BJ (cell line): ENCODE results near the gene TOM1L2. TPM values are rescaled to one million over a fixed set of nuclear protein-coding genes. Genes with fewer than 3 reads are reported as not detected.
"Not testable (repeated sequence)": the region's sequence is repeated elsewhere in the genome, so short reads cannot be mapped to it uniquely, and the experiment has no call there.

Experiments used
- CTCF ChIA-PET: fragments of 350-600 bp; formaldehyde crosslinking; extraction: SDS; loops from one replicate; lab custom pipeline; 2021; ENCODE audit warnings: antibody characterized with exemption, inconsistent platforms; lab: Yijun Ruan, JAX
- POLR2A ChIA-PET: fragments of 300-600 bp; sonication (Branson Sonifier 250); formaldehyde crosslinking; extraction: SDS; loops from one replicate; lab custom pipeline; 2021; ENCODE audit warnings: antibody characterized with exemption; lab: Charles Lee
- DNase-seq: peaks from one replicate; pipeline ENCODE4 v3.0.0-alpha.2; 2011; ENCODE audit warnings: low read depth
- H3K27me3 ChIP-seq: 2 replicates; pipeline ENCODE4 v1.6.0; 2011; ENCODE audit warnings: low read length; ENCODE audit not compliant: control insufficient read depth, insufficient read depth
- H3K36me3 ChIP-seq: 2 replicates; pipeline ENCODE4 v1.5.1; 2011; ENCODE audit warnings: low read length; ENCODE audit not compliant: control insufficient read depth, insufficient read depth
- H3K4me3 ChIP-seq: 2 replicates; pipeline ENCODE4 v1.5.1; 2011; ENCODE audit warnings: low read depth, mild to moderate bottlenecking, control low read depth, low read length
- CTCF ChIP-seq: IDR thresholded peaks from 2 replicates; pipeline ENCODE4 v1.5.1; 2011; ENCODE audit warnings: low read depth, mild to moderate bottlenecking, control low read depth, inconsistent platforms, low read length, moderate library complexity; ENCODE audit not compliant: insufficient read depth
- polyA plus RNA-seq: library from polyadenylated mRNA; depleted of rRNA; stranded (reverse); fragments of >200 nt; gene quantifications from 2 replicates; pipeline ENCODE4 v1.2.3, GENCODE V29; 2011

Gene TOM1L2
- polyA plus RNA-seq, 1 experiment: 39.6 TPM

DNA sequence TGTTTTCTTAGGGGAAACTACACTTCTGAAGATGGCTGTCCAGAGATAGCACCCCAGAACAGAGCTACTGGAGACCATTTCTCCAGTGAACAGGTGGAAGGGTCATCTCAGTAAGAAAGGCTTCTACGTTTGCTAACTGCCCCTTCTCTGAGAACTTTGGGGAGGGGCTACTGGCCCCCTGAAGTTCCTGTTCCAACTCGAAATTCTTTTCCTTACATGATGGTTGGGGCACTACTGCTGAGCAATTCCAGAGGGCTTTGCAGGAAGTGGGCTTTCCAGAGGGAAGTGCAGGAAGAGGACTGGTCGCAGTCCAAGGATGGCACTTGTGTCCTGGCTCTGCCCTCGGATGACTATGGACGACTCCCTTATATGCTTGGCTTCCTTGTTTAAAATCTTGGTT lies 31.2 kb downstream of the TOM1L2 start:
- Histone ChIP-seq H3K4me3 (no peak overlapping the region), H3K36me3 (no peaks in the 10 kb centered on the region), H3K27me3 (no peaks in the 10 kb centered on the region)
- POLR2A ChIA-PET: no interaction called here
- CTCF ChIA-PET: interaction anchor here (0.8 to 1.9 kb wide), 2 partner anchors 12 to 22 kb away, joined by 3 to 9 read pairs; no protein-coding TSS in a partner anchor
- no peak for DNase-seq
- TF ChIP-seq CTCF: no peak

GRCh38 chr17:17940441-17940911 lies 31.7 kb downstream of the TOM1L2 start:
- Histone ChIP-seq H3K27me3 (no peaks in the 10 kb centered on the region), H3K4me3 (no peak overlapping the region), H3K36me3 (no peaks in the 10 kb centered on the region)
- TF ChIP-seq CTCF: no peak
- CTCF ChIA-PET: interaction anchor here (0.8 to 1.9 kb wide), 3 partner anchors 12 to 93 kb away, joined by 3 to 9 read pairs (median 3); no protein-coding TSS in a partner anchor
- POLR2A ChIA-PET: no interaction called here
- no peak for DNase-seq

GRCh38 chr17:17939941-17940340 lies 32.3 kb downstream of the TOM1L2 start:
- POLR2A ChIA-PET, H3K4me3 ChIP-seq: not testable (repeated sequence)
- CTCF ChIA-PET: interaction anchor here (1.1 to 1.9 kb wide), 2 partner anchors 21 to 93 kb away, joined by 3 to 9 read pairs; no protein-coding TSS in a partner anchor

DNA sequence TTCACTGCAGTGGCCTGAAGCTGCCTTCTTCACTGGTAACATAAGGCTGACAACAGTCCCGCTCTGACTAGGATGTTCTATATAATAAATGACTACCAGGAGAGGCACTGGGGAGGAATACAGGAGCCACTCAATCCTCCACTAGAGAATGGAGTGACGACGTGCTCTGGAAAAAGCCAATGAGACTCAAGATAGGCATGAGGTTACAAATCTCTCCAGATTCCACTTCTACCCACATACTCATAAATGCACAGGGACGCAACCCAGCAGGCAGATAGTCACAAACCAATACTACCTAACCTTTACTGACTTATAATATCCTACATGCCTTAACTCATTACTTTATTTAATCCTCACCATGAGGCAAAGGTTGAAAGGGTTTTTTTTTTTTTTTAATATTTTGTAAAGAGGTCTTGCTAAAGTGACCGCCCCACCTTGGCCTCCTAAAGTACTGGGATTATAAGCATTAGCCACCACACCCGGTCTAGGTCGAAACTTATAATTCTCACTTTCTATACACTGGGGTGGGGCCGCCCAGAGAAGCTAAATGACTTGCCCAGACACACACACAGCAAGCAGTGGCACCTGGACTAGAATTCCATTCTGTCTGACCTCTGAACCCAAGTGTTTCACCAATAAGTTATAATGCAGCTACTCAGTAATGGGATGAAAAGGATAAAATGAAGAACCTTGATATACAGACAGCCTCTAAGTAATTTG lies 33.7 kb downstream of the TOM1L2 start:
- H3K4me3 ChIP-seq: no peak overlapping the region
- no peak for TF ChIP-seq CTCF

More at GRCh38 chr17:17939941-17940340, 32.3 kb downstream of the TOM1L2 start:
- H3K36me3 ChIP-seq, DNase-seq, H3K27me3 ChIP-seq: not testable (repeated sequence)

GRCh38 chr17:17937958-17938357 lies 34.2 kb downstream of the TOM1L2 start:
- CTCF ChIA-PET: interaction anchor here (1.2 kb wide), 1 partner anchor 90 kb away, joined by 3 read pairs; no protein-coding TSS in a partner anchor

More for the DNA sequence above, 33.7 kb downstream of the TOM1L2 start:
- H3K27me3 ChIP-seq: no peaks in the 10 kb centered on the region
- POLR2A ChIA-PET: interaction anchor here (0.5 kb wide), 1 partner anchor 72 kb away, joined by 3 read pairs; no protein-coding TSS in a partner anchor
- DNase-seq: no peak
- no peaks in the 10 kb centered on the region for H3K36me3 ChIP-seq
- CTCF ChIA-PET: interaction anchor here (0.7 kb wide), 1 partner anchor 22 kb away, joined by 3 read pairs; no protein-coding TSS in a partner anchor

More at GRCh38 chr17:17937958-17938357, 34.2 kb downstream of the TOM1L2 start:
- H3K27me3 ChIP-seq: no peaks in the 10 kb centered on the region
- POLR2A ChIA-PET: no interaction called here
- H3K36me3 ChIP-seq: no peaks in the 10 kb centered on the region
- no peak for TF ChIP-seq CTCF
- no peak overlapping the region for H3K4me3 ChIP-seq
- DNase-seq: no peak
